NCI-H446 treated with DMSO at 0.1 percent for 48 hours (cell line): ENCODE results near the gene KRTAP10-12.
"Not testable (repeated sequence)": the region's sequence is repeated elsewhere in the genome, so short reads cannot be mapped to it uniquely, and the experiment has no call there.

Experiments used
- DNase-seq: peaks from one replicate; lab custom pipeline; 2025; lab: John Stamatoyannopoulos, UW

The KRTAP10-12 gene

GRCh38 chr21:44670642-44671432 lies 26.1 kb upstream of the KRTAP10-12 start:
- DNase-seq = no peak

- no peak for DNase-seq
Observed at GRCh38 chr21:44671911-44672310, 25.1 kb upstream of the KRTAP10-12 start.

GRCh38 chr21:44677881-44678280 lies 19.1 kb upstream of the KRTAP10-12 start:
- DNase-seq = no peak

- no peak for DNase-seq
Observed at GRCh38 chr21:44681152-44681551, 15.8 kb upstream of the KRTAP10-12 start.

GRCh38 chr21:44681861-44682579 lies 15.0 kb upstream of the KRTAP10-12 start, which contains the start of gene KRTAP12-1:
Gene KRTAP12-1 (minus strand): TSS chr21:44682163. CDS start chr21:44682123, 40 bp downstream.
- DNase-seq = no peak

- DNase-seq = no peak
Observed at GRCh38 chr21:44682580-44683151, 14.3 kb upstream of the KRTAP10-12 start.

- DNase-seq = no peak
Observed at GRCh38 chr21:44684077-44684476, 12.9 kb upstream of the KRTAP10-12 start.

- no peak for DNase-seq
Observed at GRCh38 chr21:44684483-44684882, 12.5 kb upstream of the KRTAP10-12 start.

- DNase-seq = not testable (repeated sequence)
Observed at GRCh38 chr21:44685050-44685449, 11.9 kb upstream of the KRTAP10-12 start.

GRCh38 chr21:44686000-44686781 lies 10.8 kb upstream of the KRTAP10-12 start:
- DNase-seq = no peak

GRCh38 chr21:44686843-44687561 lies 10.0 kb upstream of the KRTAP10-12 start:
- no peak for DNase-seq

- DNase-seq = no peak
Observed at GRCh38 chr21:44687671-44688070, 9.3 kb upstream of the KRTAP10-12 start.

GRCh38 chr21:44689740-44690139 lies 7.2 kb upstream of the KRTAP10-12 start:
- DNase-seq = not testable (repeated sequence)

- no peak for DNase-seq
Observed at GRCh38 chr21:44691686-44692085, 5.3 kb upstream of the KRTAP10-12 start.

GRCh38 chr21:44692798-44693512 lies 4.0 kb upstream of the KRTAP10-12 start:
- DNase-seq = no peak

- DNase-seq = no peak
Observed at GRCh38 chr21:44694776-44695175, 2.2 kb upstream of the KRTAP10-12 start.

GRCh38 chr21:44695184-44695583 lies 1.8 kb upstream of the KRTAP10-12 start:
- DNase-seq = no peak

GRCh38 chr21:44695641-44696040 lies 1.3 kb upstream of the KRTAP10-12 start:
- no peak for DNase-seq

GRCh38 chr21:44696572-44696971 lies 400 bp upstream of the KRTAP10-12 start:
- no peak for DNase-seq

GRCh38 chr21:44697811-44698734 lies 1.1 kb downstream of the KRTAP10-12 start:
- no peak for DNase-seq
